Tibial artery (tissue), 4 donors: ENCODE data around the gene DYRK3.

Experiments
- DNase-seq, 2 donors: peaks; one replicate each; pipeline ENCODE4 v3.0.0-alpha.2; 2019
- H3K27ac ChIP-seq, 2 donors: fragments of 200-600 bp; sonication (generic) in 1 of 2; 1 replicate in 1 of 2; 2 replicates in 1 of 2; pipeline ENCODE4 v1.5.1; 2018 to 2019; ENCODE audit warnings: mild to moderate bottlenecking in 1 of 2
- H3K27me3 ChIP-seq, 2 donors: fragments of 200-600 bp; sonication (generic) in 1 of 2; one replicate each; pipeline versions ENCODE4 v1.5.1 to v1.6.0; 2016 to 2019
- H3K36me3 ChIP-seq, 3 donors: fragments of 200-600 bp; sonication (generic) in 2 of 3; one replicate each; pipeline ENCODE4 v1.5.1; 2016 to 2019; ENCODE audit warnings: mild to moderate bottlenecking in 2 of 3
- H3K4me1 ChIP-seq, 4 donors: fragments of 200-600 bp; sonication (generic) in 2 of 4; 1 replicate in 3 of 4; 2 replicates in 1 of 4; pipeline ENCODE4 v1.5.1; 2016 to 2019
- H3K4me3 ChIP-seq, 2 donors: fragments of 200-600 bp; sonication (generic) in 1 of 2; 1 replicate in 1 of 2; 2 replicates in 1 of 2; pipeline ENCODE4 v1.5.1; 2018 to 2019; ENCODE audit warnings: mild to moderate bottlenecking in 2 of 2
- H3K9me3 ChIP-seq, 3 donors: fragments of 200-600 bp; sonication (generic) in 1 of 3; one replicate each; pipeline ENCODE4 v1.5.1; 2016 to 2019
- intact Hi-C: fragments of 100-400 bp; cut with DNase I; formaldehyde crosslinking; loops from one replicate; pipeline ENCODE4 v1.15.0; 2023; ENCODE audit warnings: low total_unique reads
- TF ChIP-seq, protein P1 (sequence below), 2 experiments: fragments of 200-600 bp in 1 of 2; fragments of 450-650 bp in 1 of 2; IDR thresholded peaks; one replicate each; pipeline ENCODE4 v1.5.1; 2017 to 2019; ENCODE audit warnings: antibody characterized with exemption in 2 of 2, mild to moderate bottlenecking in 1 of 2, moderate library complexity in 1 of 2

DYRK3 gene

GRCh38 chr1:206680279-206680678 is 44.9 kb downstream of the DYRK3 start:
- intact Hi-C loops: no loop called here
- no peaks in the 10 kb centered on the region for H3K36me3 ChIP-seq
- DNase-seq: no peak
- no peaks in the 10 kb centered on the region for H3K9me3 ChIP-seq
- no peak overlapping the region for H3K4me3 ChIP-seq
- no peaks in the 10 kb centered on the region for H3K27me3 ChIP-seq
- no peak overlapping the region for H3K27ac ChIP-seq
- H3K4me1 ChIP-seq: peaks cover 0 to 14% (median 11%) of the 10 kb centered on the region in 4 donors
- TF ChIP-seq, protein P1, sequence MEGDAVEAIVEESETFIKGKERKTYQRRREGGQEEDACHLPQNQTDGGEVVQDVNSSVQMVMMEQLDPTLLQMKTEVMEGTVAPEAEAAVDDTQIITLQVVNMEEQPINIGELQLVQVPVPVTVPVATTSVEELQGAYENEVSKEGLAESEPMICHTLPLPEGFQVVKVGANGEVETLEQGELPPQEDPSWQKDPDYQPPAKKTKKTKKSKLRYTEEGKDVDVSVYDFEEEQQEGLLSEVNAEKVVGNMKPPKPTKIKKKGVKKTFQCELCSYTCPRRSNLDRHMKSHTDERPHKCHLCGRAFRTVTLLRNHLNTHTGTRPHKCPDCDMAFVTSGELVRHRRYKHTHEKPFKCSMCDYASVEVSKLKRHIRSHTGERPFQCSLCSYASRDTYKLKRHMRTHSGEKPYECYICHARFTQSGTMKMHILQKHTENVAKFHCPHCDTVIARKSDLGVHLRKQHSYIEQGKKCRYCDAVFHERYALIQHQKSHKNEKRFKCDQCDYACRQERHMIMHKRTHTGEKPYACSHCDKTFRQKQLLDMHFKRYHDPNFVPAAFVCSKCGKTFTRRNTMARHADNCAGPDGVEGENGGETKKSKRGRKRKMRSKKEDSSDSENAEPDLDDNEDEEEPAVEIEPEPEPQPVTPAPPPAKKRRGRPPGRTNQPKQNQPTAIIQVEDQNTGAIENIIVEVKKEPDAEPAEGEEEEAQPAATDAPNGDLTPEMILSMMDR (IDR thresholded peaks at IDR 0.05): no peak

DNA sequence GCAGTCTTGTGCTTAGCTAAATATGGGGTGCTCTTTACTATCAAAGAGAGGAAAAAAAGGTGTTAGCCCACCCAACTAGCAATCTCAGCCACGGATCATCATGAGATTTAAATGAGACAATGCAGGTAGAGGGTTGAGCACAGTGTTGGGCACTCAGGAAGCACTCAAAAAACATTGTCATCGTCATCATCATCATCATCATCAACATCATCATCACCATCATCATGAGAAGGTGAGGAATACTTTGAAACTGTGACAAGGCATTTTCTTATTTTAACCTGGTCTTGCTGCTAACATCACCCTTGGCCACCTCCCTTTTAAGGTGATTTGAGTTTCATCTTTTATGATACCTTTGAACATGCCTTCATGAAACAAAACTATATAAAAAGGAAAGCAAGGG is 46.0 kb downstream of the DYRK3 start:
- Histone ChIP-seq H3K27me3 (no peaks in the 10 kb centered on the region), H3K9me3 (no peaks in the 10 kb centered on the region), H3K4me1 (peaks cover 0 to 10% (median 6%) of the 10 kb centered on the region in 4 donors), H3K4me3 (no peak overlapping the region), H3K27ac (no peak overlapping the region), H3K36me3 (no peaks in the 10 kb centered on the region)
- no peak for DNase-seq
- intact Hi-C loops: no loop called here
- TF ChIP-seq, protein P1 (IDR thresholded peaks at IDR 0.05): no peak

- H3K27me3 ChIP-seq: no peaks in the 10 kb centered on the region
- H3K36me3 ChIP-seq: no peaks in the 10 kb centered on the region
- H3K9me3 ChIP-seq: no peaks in the 10 kb centered on the region
- DNase-seq: no peak
- H3K4me1 ChIP-seq: peaks cover 0 to 18% (median 11%) of the 10 kb centered on the region in 4 donors
- intact Hi-C loops: no loop called here
- H3K4me3 ChIP-seq: no peak overlapping the region
- H3K27ac ChIP-seq: no peak overlapping the region
- TF ChIP-seq, protein P1 (IDR thresholded peaks at IDR 0.05): no peak
Measured at GRCh38 chr1:206682111-206682510, 46.8 kb downstream of the DYRK3 start.

DNA sequence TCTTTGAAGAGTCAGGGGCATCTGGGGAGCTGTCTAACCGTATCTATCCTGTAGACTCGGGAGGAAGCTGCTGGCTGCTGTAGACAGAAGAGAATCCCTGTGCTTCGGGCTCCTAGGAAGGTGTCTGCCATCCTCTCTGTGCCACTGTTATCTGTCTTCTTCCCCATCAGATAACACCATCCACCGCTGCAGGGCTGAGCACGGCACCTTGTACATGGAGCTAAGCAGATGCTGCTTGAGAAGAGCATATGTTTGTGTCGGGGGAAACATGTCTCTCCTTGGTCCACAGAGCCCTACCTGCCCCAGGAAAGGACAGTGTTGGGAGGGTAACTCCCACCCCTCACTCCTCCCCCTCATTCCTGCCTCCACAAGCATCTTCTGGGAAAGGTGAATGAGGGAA is 48.0 kb downstream of the DYRK3 start:
- intact Hi-C loops: no loop called here
- Histone ChIP-seq H3K4me3 (no peak overlapping the region), H3K36me3 (no peaks in the 10 kb centered on the region), H3K27ac (no peak overlapping the region), H3K27me3 (no peaks in the 10 kb centered on the region), H3K9me3 (no peaks in the 10 kb centered on the region), H3K4me1 (peaks cover 0 to 30% (median 23%) of the 10 kb centered on the region in 4 donors)
- TF ChIP-seq, protein P1 (IDR thresholded peaks at IDR 0.05): no peak
- DNase-seq: no peak

- intact Hi-C loops: no loop called here
- TF ChIP-seq, protein P1 (IDR thresholded peaks at IDR 0.05): no peak
- H3K4me1 ChIP-seq: peaks cover 0 to 37% (median 29%) of the 10 kb centered on the region in 4 donors
- H3K36me3 ChIP-seq: no peaks in the 10 kb centered on the region
- peak overlapping the region; percentile 93 to 96 for H3K27ac ChIP-seq
- DNase-seq: no peak
- H3K9me3 ChIP-seq: no peaks in the 10 kb centered on the region
- no peaks in the 10 kb centered on the region for H3K27me3 ChIP-seq
- peak overlapping the region; percentile 73 to 75 for H3K4me3 ChIP-seq
Measured at GRCh38 chr1:206684003-206684402, 48.7 kb downstream of the DYRK3 start.
